ENCODE results near the gene TMEM31.

The TMEM31 gene, protein sequence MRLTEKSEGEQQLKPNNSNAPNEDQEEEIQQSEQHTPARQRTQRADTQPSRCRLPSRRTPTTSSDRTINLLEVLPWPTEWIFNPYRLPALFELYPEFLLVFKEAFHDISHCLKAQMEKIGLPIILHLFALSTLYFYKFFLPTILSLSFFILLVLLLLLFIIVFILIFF

DNA sequence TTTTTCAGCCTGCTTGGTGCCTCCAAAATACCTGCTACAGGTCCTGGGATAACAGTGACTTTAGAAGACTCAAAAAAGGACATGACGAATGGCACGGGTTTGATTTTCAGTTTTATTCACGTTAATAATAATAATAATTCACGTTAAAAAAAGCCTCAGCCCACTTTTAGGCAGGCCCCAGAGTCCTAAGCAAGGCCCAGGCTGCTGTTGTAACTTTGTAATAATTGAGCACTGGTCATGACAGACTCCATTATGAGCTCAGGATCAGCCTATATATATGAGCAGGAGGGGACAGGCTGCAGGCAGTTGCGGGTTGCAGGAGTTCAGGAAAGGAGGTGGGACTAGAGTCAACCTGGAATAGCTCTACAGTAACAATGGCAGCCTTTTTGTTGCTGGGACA is at the start of gene TMEM31:
Gene TMEM31, plus strand, starts transcription at position 301 of the 400 bp plus-strand sequence. CDS start 1,350 bp downstream, outside the sequence.
- no peak for DNase-seq (ENCODE audit: low read depth)

DNA sequence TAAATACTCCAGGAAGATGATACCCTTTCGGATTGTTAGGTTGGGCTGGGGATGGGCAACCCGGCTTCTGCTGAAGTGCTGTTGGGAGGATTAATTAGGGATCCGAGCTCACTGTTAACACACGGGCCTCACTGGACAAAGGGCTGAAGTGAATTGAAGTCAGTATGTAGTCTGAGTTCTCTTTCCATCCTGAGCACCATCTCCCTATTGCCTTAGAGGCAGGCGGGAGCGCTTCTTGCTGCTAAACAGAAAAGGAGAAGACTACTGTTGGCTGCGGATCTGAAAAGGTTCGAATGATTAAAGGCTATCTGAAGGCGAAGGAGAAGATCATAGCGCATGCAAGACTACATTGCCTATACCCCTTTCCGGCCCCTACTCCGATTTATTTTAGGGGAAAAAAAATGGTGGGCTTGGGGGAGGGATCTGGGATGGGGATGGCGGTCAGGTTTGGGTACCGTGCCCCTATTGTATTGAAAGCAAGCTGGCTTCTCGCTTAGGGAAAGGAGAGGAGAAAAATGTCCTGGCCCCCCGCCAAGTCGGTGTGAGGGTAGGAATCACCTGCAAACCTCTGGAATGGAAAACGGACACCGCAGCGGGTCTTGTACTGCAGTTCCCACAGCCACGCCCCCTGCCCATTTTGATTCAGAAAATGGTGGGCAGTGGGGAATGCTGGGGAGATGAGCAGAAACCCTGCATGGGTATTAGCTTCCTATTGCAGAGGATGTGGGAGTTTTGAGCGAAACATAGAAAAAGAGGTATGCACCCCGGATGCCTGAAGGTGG is 46.5 kb upstream of the TMEM31 start:
- no peak for DNase-seq (ENCODE audit: low read depth)

DNA sequence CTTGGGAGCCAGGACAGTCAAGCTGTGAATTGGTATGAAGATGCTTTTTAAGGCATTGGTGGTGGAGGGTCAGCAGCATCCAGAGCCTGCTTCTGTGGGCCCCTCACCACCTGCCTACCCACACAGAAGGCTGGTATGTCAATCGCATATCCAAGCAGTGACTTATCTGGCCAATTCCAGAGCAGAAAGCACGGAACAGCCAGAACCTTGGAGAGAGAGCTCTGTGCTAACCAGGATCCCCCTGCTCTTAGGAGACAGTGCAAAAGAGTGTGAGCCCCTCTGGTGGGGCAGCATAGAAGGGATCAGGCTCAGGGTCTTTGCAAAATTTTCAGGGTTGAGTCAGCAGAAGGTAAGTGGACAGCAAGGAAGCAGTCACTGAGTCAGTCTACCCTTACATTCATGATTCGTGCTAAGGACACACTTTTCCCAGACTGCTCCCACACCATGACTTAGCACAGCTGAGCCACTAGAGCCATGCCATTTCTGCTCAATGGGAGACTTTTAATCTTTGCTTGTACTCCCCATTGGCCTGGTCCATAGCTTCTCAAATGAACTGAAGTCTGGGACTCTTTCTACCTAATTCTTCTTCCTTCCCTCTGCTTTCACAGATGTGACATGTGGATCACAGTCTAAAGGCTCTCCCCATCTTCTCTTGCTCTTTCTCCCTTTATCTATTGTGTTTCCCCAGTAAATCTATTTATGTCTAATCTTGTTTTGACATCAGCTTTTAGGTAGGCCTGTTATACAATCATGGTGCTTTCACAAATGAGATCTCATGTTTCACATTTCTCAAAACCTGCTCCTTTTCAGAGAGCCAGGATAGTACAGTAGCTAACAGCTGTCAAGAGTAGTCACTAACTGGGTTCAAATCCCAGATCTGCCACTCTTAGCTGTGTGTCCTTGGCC is 44.3 kb upstream of the TMEM31 start:
- DNase-seq (ENCODE audit: low read depth): no peak

DNA sequence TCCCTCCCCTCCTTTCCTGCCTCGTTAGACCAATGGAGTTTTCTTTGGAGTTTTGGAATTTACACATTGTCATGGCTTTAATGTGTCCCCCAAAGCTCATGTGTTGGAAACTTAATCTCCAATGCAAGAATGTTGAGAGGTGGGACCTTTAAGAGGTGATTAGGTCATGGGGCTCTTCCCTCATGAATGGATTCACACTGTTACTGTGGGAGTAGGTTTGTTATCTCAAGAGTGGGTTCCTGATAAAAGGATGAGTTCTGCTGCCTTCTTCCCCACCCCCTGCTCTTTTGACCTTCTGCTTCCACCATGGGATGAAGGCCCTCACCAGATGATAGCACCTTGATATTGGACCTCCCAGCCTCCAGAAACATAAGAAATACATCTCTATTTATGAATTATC is 41.0 kb upstream of the TMEM31 start:
- DNase-seq (ENCODE audit: low read depth): no peak

DNA sequence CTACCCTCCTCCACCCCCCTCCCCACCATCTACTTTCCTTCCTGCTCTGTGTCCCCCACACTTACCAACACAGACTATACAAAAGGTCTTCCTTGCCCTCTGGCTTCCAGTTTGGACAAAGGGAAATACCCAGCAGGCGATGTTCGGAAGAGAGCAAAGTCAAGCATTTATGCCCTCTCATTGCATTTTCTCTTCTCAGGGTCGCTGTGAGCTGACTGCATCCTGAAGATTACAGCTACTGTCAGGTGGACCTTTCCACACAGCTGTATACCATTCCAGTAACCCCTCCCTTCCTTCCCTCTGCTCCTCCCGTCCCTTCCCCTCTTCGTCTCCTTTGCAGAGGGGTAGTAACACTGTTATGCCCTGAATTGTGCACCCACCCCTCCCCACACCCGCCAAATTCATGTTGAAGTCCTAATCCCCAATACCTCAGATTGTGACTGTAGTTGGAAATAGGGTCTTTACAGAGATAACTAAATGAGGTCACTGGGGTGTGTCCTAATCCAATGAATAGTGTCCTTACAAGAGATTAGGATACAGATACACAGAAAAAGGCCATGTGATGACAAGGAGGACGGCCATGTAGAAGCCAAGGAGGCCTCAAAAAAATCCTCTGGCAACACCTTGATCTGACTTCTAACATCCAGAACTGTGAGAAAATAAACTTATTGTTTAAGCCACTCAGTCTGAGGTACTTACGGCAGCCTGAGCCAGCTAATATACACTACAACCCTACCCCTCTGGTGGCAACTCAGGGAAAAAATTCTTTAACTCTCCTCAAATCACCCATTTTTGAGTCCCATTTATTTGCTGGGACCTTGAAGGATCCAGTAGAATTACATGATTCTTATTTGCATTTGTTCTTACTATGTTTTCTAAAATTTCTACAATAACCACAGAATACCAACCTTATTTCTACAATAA is 35.9 kb upstream of the TMEM31 start:
- DNase-seq (ENCODE audit: low read depth): no peak

DNA sequence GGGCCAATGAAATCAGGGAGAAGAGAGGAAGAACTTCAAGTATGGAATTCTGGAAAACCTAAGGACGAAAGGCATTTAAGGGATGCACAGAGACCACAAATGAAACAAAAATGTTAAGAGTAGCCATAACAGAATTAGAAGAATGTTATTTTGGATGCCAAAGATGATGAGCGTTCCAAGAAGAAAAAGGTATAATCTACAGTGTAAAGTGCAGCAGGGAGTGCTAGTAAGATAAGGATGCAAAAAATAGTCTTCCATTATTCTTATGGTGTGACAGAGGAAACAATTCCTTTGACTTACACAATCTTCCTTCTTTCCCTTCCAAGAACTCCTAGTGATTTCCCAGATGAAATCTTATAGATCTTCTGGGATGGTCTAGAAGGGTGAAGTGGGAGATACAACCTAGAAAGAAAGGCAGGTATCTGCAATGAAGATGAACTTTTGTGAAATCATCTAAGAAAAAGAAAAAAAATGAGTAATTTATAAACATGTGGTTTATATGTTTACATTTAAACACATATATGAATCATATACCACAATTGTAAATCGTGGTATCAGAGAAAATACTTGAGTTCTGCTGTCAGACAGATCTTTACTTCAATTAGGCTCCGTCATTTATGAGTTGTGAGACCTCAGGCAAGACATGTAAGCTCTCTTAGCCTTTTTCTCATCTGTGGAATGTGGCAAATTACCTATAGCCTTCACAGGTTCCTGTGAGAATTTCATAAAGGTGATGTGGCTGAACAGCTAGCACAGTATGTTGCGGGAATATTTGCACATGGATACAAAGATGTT is 32.3 kb upstream of the TMEM31 start:
- DNase-seq (ENCODE audit: low read depth): no peak

- DNase-seq (ENCODE audit: low read depth): no peak
These were observed 29.3 kb upstream of the TMEM31 start for GRCh38 chrX:103681443-103681842.

GRCh38 chrX:103685396-103685795 is 25.3 kb upstream of the TMEM31 start:
- DNase-seq (ENCODE audit: low read depth): no peak

GRCh38 chrX:103686199-103687072 is 24.3 kb upstream of the TMEM31 start, which contains the start of gene MORF4L2:
Gene MORF4L2 (minus strand): TSS chrX:103686699. CDS start chrX:103677027, 9,672 bp downstream.
- DNase-seq (ENCODE audit: low read depth): peak; percentile 84

GRCh38 chrX:103687073-103687695 is 23.5 kb upstream of the TMEM31 start:
- peak; percentile 73 for DNase-seq (ENCODE audit: low read depth)

DNA sequence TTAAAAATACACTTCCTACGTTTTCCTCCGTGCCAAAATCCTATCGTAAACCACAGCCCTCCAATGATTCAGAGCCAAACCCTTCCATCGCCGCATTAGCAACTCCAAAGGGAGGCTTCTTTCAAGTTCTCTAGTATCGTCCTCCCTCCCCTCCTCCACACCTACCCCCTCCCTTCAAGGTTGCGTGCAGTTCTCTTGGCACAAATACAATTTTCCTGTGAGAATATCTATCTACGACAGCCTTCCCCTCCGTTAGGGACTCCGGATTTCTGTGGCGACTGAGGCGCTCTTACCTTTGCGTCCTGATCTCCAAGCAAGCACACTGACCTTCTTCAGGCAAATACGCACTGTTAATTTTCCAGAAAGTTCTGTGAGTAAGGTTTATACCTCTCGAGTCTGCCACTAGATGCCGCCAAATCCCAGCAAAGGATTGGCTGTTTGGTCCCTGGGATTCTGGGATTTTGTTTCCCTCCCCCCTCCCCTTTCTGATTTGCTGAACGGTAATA is 23.0 kb upstream of the TMEM31 start:
- DNase-seq (ENCODE audit: low read depth): peak; percentile 14

- no peak for DNase-seq (ENCODE audit: low read depth)
These were observed 21.8 kb upstream of the TMEM31 start for GRCh38 chrX:103688946-103689345.

- no peak for DNase-seq (ENCODE audit: low read depth)
These were observed 19.6 kb upstream of the TMEM31 start for GRCh38 chrX:103691059-103691458.

GRCh38 chrX:103697687-103698086 is 13.0 kb upstream of the TMEM31 start:
- no peak for DNase-seq (ENCODE audit: low read depth)

- DNase-seq (ENCODE audit: low read depth): no peak
These were observed 11.5 kb upstream of the TMEM31 start for GRCh38 chrX:103699243-103699642.

DNA sequence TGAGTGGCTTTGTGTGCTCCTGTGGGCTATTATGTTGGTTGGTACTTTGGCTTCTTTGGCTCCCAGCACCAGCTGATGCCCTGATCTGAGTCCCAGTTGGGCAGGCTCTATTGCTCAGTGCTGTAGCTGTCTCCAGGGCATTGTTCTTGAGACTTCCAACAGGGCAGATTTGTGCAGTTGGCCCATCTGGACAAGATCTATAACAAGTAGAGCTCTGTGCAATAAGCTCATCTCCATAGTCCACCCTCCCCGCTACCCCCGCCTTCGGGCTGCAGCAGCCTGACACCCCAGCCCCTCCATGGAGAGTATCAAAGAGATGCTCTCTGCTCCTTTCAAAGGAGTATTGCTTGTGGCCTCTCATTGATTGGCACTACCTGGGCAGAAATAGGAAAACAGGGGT is 5.8 kb upstream of the TMEM31 start:
- DNase-seq (ENCODE audit: low read depth): no peak

GRCh38 chrX:103716962-103717361 is 6.3 kb downstream of the TMEM31 start:
- no peak for DNase-seq (ENCODE audit: low read depth)

GRCh38 chrX:103718120-103718519 is 7.4 kb downstream of the TMEM31 start:
- no peak for DNase-seq (ENCODE audit: low read depth)

DNA sequence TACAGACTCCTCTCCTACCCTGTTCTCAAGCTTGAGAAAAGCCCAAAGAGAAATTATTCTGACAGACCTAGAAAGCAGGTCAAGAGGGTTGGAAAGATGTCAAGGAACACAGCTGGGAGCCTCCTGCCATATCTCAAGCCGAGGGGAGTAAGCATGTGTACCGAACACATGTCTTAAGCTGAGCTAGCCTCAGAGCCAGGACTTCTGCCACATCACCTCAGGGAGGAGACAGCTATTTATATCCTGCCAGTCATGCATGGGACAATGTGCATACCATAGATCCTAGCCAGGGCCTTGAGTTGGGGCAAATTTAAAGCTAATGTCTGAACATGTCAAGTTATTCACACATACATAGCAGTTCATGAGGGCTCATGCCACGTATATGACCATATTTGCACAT is 11.8 kb downstream of the TMEM31 start:
- no peak for DNase-seq (ENCODE audit: low read depth)
